Activated CD4-positive, alpha-beta T cell treated with anti-CD3 and anti-CD28 coated beads, Interleukin-2, amount 10 ng/mL, durations not matched to agents 24 days and 14 days (primary cell): ENCODE measurements around the gene STK11. TPM values are rescaled to one million over a fixed set of nuclear protein-coding genes. Genes with fewer than 3 reads are reported as not detected.
A peak's percentile ranks its signal among the peaks of the same experiment; 100 is the strongest.

Experiments used
- DNase-seq: peaks from one replicate; pipeline ENCODE4 v3.0.0; 2022
- H3K27ac Mint-ChIP-seq: one replicate; pipeline ENCODE4 v1.8.0; 2022; ENCODE audit warnings: mild to moderate bottlenecking, mixed read lengths
- H3K27me3 Mint-ChIP-seq: one replicate; pipeline ENCODE4 v1.8.0; 2022; ENCODE audit warnings: mixed read lengths
- H3K36me3 Mint-ChIP-seq: one replicate; pipeline ENCODE4 v1.8.0; 2022; ENCODE audit warnings: low read depth, mild to moderate bottlenecking, mixed read lengths
- H3K4me1 Mint-ChIP-seq: one replicate; pipeline ENCODE4 v1.8.0; 2021; ENCODE audit warnings: mixed read lengths
- H3K4me3 Mint-ChIP-seq: one replicate; pipeline ENCODE4 v1.8.0; 2022; ENCODE audit warnings: mild to moderate bottlenecking, moderate library complexity, mixed read lengths
- H3K9me3 Mint-ChIP-seq: one replicate; pipeline ENCODE4 v1.8.0; 2021; ENCODE audit warnings: mixed read lengths
- intact Hi-C: fragments of 100-400 bp; cut with micrococcal nuclease; formaldehyde crosslinking; loops from one replicate; pipeline ENCODE4 v1.15.1; 2023
- total RNA-seq: library from RNA; stranded (reverse); gene quantifications from 2 replicates; pipeline ENCODE4 v1.2.3, GENCODE V29; 2022

Gene STK11
- total RNA-seq: 70.3 and 70.9 TPM in 2 replicates

DNA sequence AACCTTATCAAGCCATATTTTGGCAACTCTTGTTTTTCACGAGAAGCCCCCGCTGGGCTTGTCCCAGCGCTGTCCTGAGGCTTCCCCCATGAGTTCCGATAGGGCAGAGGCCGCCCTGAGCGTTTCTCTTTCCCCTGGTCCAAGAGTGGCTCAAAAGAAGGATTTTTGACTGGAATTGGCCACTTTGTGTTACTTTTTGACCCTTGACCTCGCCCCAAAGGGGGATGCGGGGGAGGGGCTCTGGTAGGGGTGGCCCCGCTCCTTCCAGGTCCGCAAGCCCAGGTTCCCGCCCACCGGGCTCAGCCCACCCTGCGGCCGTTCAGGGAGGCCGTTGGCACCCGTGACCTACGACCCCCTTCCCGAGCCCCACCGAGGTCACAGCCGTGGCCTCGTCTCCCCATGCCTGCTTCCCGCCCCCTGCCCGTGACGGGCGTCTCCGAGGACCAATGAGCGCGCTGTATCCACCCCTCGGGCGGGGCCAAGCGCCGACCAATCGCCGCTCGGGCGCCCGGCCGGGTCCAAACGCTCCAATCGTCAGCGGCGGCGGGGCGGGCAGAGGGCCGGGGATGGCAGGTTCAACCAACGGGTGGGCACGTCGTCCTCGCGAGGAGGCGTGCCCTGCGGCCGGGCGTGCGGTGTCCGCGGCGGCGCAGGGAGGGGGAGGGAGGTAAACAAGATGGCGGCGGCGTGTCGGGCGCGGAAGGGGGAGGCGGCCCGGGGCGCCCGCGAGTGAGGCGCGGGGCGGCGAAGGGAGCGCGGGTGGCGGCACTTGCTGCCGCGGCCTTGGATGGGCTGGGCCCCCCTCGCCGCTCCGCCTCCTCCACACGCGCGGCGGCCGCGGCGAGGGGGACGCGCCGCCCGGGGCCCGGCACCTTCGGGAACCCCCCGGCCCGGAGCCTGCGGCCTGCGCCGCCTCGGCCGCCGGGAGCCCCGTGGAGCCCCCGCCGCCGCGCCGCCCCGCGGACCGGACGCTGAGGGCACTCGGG is at the start of gene STK11:
Gene STK11 (plus strand): TSS at position 665 of the 986 bp plus-strand sequence. CDS start 1,136 bp downstream, outside the sequence.
- Mint-ChIP-seq H3K4me1 (peaks cover 21% of the 10 kb centered on the region), H3K36me3 (peaks cover 20% of the 10 kb centered on the region), H3K4me3 (peak within 1 kb of the TSS; percentile 97), H3K27me3 (no peaks in the 10 kb centered on the region), H3K9me3 (no peaks in the 10 kb centered on the region), H3K27ac (peak within 1 kb of the TSS; percentile 90)
- peak; percentile 100 for DNase-seq
- intact Hi-C loops: no loop called here

- no peak for DNase-seq
- H3K4me1 Mint-ChIP-seq: no peaks in the 10 kb centered on the region
- H3K36me3 Mint-ChIP-seq: peaks cover 11% of the 10 kb centered on the region
- no peaks in the 10 kb centered on the region for H3K27me3 Mint-ChIP-seq
- intact Hi-C loops: no loop called here
- no peak overlapping the region for H3K4me3 Mint-ChIP-seq
- no peak overlapping the region for H3K27ac Mint-ChIP-seq
- no peaks in the 10 kb centered on the region for H3K9me3 Mint-ChIP-seq
These were observed 49.2 kb upstream of the STK11 start for GRCh38 chr19:1156305-1156801.

DNA sequence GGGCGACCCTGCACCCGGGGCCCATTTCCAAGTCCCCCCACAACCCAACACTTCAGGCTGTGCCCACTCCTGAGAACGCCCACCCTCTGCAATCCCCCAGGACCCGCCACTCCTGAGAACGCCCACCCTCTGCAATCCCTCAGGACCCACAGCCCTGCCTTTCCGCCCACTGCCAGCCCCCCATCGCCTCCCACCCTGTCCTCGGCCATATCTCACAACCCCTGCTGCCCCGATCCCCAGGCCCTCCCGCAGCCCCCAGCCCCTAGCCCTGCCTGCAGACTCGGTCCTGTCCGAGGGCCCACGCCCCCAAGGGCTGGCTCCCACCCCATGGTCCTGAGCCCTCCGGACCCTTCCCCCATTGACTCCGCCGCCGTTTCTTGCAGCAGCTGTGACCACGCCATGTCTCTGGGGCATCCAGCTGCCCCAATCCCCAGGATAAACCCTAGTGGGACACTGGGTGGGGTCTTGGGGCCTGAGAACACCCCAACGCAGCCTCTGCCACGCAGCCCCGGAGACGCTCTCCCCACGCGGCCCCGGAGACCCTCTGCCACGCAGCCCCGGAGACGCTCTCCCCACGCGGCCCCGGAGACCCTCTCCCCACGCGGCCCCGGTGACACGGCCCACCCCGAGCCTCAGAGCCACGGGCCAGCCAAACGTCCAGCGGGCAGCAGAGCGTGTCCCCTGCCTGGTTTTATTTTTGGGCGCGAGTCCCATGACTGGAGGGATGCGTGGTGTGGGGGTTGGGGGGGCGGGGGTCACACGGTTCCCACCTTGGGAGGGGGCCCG is 48.6 kb upstream of the STK11 start:
- Mint-ChIP-seq H3K9me3 (no peaks in the 10 kb centered on the region), H3K36me3 (peaks cover 8% of the 10 kb centered on the region), H3K4me1 (no peaks in the 10 kb centered on the region)

DNA sequence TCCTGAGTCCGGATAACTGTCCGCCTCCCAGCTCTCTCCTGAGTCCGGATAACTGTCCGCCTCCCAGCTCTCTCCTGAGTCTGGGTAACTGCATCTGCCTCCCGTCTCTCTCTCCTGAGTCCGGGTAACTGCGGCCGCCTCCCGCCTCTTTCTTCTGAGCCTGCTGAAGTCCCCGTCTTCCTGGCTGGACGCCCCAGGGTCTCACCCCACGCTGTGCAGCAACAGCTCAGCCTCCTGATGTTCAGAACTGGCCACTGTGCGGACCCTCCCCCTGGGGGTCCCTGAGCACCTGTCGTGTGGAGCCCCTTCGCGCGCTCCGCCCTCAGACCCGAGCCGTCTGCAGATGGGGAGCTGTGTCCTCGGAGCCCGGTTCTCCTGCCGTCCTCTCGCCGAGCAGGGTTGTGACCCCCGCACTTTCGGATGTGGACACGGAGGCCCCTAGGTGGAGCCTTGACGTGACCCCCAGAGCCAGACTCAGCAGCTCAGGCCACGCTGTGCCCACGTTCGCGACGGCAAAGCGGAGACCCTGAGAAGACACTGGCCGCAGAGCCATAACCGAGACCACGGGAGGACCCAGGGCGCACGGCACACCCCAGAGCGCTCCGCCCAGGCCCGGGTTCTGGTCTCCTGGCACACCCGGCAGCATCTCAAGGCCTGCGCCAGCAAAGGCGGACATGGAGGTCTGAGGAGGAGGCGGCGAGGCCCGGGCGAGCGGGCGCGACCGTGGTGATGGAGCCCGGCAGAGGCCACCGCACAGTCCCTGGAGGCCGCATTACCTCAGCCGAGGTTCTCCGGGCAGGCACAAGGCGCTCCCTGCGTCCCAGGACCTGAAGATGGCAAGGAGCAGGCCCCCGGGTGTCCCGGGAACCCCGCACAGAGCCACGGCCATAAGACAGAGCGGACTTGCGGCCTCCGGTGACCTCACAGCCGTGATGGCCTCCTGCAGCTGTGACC is 47.4 kb upstream of the STK11 start:
- peaks cover 7% of the 10 kb centered on the region for H3K36me3 Mint-ChIP-seq
- intact Hi-C loops: no loop called here

More for the DNA sequence above, 48.6 kb upstream of the STK11 start:
- H3K4me3 Mint-ChIP-seq: no peak overlapping the region
- H3K27ac Mint-ChIP-seq: no peak overlapping the region
- no peak for DNase-seq
- no peaks in the 10 kb centered on the region for H3K27me3 Mint-ChIP-seq
- intact Hi-C loops: no loop called here

GRCh38 chr19:1158885-1159448 is 46.6 kb upstream of the STK11 start:
- no peak overlapping the region for H3K27ac Mint-ChIP-seq
- DNase-seq: no peak
- H3K9me3 Mint-ChIP-seq: no peaks in the 10 kb centered on the region
- intact Hi-C loops: no loop called here
- no peaks in the 10 kb centered on the region for H3K27me3 Mint-ChIP-seq
- H3K4me3 Mint-ChIP-seq: no peak overlapping the region
- H3K36me3 Mint-ChIP-seq: peaks cover 4% of the 10 kb centered on the region
- H3K4me1 Mint-ChIP-seq: peaks cover 3% of the 10 kb centered on the region

More for the DNA sequence above, 47.4 kb upstream of the STK11 start:
- no peak for DNase-seq
- no peak overlapping the region for H3K4me3 Mint-ChIP-seq
- no peaks in the 10 kb centered on the region for H3K9me3 Mint-ChIP-seq
- no peaks in the 10 kb centered on the region for H3K27me3 Mint-ChIP-seq
- H3K27ac Mint-ChIP-seq: no peak overlapping the region
- H3K4me1 Mint-ChIP-seq: peaks cover 3% of the 10 kb centered on the region

DNA sequence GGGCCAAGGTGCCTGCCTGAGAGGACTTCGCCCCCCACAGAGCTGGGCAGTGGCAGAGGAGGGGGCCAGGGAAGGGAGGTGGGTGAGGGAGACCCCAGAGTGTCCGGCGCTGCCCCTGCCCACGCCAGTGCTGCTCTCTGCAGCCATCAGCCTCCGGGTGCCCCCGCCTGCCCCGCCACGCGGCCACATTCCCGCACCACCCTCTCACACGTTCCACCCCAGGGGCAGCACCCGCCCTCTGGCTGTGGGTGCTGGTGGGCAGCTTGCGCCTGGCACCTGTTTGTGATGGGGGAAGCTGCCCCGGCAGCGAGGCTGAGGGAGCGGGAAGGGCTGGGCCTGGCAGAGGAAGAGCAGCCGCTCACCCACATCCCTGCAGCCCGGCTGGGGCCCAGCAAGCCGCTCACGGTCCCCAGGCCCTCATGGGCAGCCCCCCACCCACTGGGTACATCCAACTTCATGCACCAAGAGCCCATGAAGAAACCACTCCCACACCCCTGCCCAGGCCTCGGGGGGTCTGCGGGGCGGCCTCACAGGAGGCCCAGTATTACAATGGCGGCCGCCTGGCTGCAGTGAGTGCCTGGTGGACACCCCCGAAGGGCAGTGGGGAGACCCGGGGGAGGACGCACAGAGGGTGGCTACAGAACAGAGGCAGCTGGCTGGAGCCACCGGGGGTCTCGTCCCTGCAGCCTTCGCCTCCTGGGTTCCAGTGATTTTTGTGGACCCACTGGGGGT is 45.5 kb upstream of the STK11 start:
- Mint-ChIP-seq H3K27me3 (no peaks in the 10 kb centered on the region), H3K27ac (no peak overlapping the region), H3K9me3 (no peaks in the 10 kb centered on the region), H3K4me3 (no peak overlapping the region), H3K36me3 (peaks cover 2% of the 10 kb centered on the region), H3K4me1 (peaks cover 3% of the 10 kb centered on the region)
- DNase-seq: no peak
- intact Hi-C loops: no loop called here

DNA sequence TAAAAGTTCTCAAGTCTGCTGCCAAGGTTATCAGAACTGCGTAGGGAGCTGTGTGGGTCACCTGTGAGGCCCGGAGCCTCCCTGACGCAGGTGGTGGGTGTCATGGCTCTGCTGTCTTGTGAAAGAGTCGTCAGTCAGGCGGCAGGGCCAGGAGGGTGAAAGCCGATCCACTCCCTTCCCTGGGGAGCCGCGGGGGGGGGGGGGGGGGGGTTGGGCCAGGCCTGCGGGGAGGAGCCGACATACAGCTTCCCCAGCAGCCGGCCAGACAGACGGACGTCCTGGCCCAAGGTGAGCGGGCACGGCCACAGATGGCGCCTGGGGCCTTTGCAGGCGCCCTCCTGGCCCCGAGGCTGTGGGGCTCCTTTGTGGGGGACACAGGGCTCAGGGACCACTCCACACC is 43.9 kb upstream of the STK11 start:
- Mint-ChIP-seq H3K9me3 (no peaks in the 10 kb centered on the region), H3K4me1 (peaks cover 3% of the 10 kb centered on the region), H3K27ac (no peak overlapping the region), H3K27me3 (no peaks in the 10 kb centered on the region), H3K4me3 (no peak overlapping the region), H3K36me3 (peaks cover 5% of the 10 kb centered on the region)
- DNase-seq: no peak
- intact Hi-C loops: no loop called here

DNA sequence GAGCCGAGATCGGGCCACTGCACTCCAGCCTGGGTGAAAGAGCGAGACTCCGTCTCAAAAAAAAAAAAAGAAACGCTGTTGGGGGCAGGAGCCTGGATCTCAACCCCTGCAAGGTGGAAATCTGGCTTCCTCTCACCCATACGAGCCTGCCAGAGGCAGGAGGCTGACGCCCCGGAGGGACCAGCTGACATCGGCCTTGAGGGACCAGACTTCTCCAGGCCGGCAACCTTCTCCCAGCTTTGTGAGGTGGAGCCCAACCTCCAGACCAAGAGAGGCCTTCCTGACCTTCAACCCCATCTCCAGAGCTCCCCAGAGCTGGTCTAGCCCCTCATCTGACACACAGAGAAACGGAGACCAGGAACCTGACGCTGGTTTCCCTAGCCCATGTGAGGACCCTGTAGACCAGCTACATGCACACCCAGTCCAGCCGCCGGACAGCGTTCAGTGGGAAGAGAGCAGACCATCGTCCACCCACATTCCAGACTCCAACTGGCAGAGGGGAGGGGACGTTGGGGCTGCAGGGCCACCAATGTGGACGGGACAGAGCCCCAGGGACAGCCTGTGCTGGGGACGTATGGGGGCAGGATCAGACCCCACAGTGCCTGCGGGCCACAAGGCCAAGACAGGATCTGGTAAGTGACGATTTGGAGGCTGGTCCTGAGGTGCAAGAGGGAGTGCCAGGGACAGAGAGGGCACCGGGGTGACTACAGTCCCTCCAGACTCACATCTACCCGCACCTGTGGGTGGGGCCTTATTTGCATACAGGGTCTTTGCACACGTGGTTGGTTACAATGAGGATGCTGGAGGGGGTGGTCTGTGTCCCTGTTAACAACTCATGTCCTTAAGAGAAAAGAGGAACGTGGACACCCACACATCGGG is 42.9 kb upstream of the STK11 start:
- H3K27me3 Mint-ChIP-seq: no peaks in the 10 kb centered on the region
- H3K4me1 Mint-ChIP-seq: peaks cover 3% of the 10 kb centered on the region
- H3K9me3 Mint-ChIP-seq: no peaks in the 10 kb centered on the region
- H3K27ac Mint-ChIP-seq: no peak overlapping the region
- H3K4me3 Mint-ChIP-seq: no peak overlapping the region
- no peak for DNase-seq
- peaks cover 7% of the 10 kb centered on the region for H3K36me3 Mint-ChIP-seq
- intact Hi-C loops: no loop called here

DNA sequence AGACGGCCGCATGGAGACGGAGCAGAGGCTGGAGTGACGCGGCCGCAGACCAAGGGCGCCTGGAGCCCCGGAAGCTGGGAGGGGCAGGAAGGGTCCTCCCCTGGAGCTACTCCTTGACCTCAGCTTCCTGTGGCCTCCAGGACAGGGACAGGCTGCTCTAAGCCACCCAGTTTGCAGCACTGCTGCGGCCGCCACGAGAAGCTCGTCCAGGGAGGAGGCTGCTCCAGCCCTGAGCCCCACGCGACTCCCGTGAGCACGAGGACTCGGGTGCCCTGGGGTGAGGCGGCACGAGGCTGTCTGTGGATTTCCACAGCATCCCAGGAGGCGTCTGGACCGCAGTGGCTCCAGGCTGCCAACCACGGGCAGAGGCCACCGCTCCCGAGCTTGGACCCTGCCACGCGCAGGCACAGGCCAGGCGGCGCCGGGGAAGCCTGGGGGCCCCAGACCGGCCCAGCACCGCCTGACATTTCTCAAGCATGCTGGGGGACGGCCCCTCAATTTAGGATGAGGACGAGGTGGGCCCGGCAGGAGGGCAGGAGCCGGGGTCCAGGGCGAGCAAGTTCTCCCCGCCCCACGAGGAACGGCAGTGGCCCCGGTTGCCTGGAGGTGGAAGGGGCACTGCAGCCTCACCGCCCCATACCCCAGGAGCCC is 42.2 kb upstream of the STK11 start:
- no peak for DNase-seq
- no peaks in the 10 kb centered on the region for H3K9me3 Mint-ChIP-seq
- H3K36me3 Mint-ChIP-seq: peaks cover 7% of the 10 kb centered on the region
- intact Hi-C loops: no loop called here
- no peak overlapping the region for H3K27ac Mint-ChIP-seq
- no peaks in the 10 kb centered on the region for H3K27me3 Mint-ChIP-seq
- H3K4me3 Mint-ChIP-seq: no peak overlapping the region
- peaks cover 3% of the 10 kb centered on the region for H3K4me1 Mint-ChIP-seq

DNA sequence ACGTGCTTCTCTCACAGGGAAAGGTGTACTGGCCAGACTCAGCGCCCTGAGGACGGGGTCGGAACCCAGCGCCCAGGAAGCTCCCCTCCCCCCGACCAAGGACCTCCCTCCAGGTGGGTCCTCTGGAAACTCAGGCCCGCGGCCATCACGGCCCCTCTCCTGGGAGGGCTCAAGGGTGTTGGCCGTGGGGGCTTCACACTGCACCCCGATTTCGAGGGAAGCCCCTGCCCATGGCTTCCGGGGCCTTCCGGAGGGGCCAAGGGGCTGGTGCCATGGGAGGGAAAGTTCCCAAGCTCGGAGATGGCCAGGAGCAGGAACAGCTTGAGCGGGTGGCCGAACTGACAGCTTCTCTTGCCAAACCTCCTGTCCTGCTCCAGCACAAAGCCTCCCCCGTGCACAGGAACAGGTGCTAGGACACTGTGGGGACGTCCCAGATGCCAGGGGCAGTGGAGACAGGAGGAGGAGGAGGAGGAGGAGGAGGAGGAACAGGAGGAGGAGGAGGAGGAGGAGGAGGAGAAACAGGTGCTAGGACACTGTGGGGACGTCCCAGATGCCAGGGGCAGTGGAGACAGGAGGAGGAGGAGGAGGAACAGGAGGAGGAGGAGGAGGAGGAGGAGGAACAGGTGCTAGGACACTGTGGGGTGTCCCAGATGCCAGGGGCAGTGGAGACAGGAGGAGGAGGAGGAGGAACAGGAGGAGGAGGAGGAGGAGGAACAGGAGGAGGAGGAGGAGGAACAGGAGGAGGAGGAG is 41.5 kb upstream of the STK11 start:
- Mint-ChIP-seq H3K27ac (no peak overlapping the region), H3K4me3 (no peak overlapping the region)
- intact Hi-C loops: no loop called here

More for the DNA sequence above, 41.5 kb upstream of the STK11 start:
- DNase-seq: no peak
- H3K9me3 Mint-ChIP-seq: no peaks in the 10 kb centered on the region
- H3K36me3 Mint-ChIP-seq: peaks cover 10% of the 10 kb centered on the region
- no peaks in the 10 kb centered on the region for H3K27me3 Mint-ChIP-seq
- H3K4me1 Mint-ChIP-seq: peaks cover 5% of the 10 kb centered on the region
